SK-N-SH treated with all-trans-retinoic acid at 6 μM for 48 hours (cell line): Measurements from ENCODE around the gene DPM1.

Experiments
- ATAC-seq: fragments of 200-7000 bp; cut with Tn5 transposase; 3 replicates; pipeline ENCODE4 v1.9.1; 2020; ENCODE audit warnings: mild to moderate bottlenecking, moderate library complexity
- CREB5 ChIP-seq: fragments of 250-450 bp; sonication (Bioruptor Pico); IDR thresholded peaks from 2 replicates; pipeline ENCODE4 v1.5.1; 2020; ENCODE audit warnings: low read depth, mild to moderate bottlenecking, moderate library complexity
- CSDC2 ChIP-seq: fragments of 250-450 bp; sonication (Bioruptor Pico); IDR thresholded peaks from 2 replicates; pipeline ENCODE4 v1.5.0; 2020; ENCODE audit warnings: mild to moderate bottlenecking, moderate library complexity
- CSRNP3 ChIP-seq: fragments of 250-450 bp; sonication (Bioruptor Pico); IDR thresholded peaks from 2 replicates; pipeline ENCODE4 v1.5.1; 2021; ENCODE audit warnings: mild to moderate bottlenecking, moderate library complexity
- GLIS3 ChIP-seq: fragments of 250-450 bp; sonication (Bioruptor Pico); IDR thresholded peaks from 2 replicates; pipeline ENCODE4 v1.5.0; 2020; ENCODE audit warnings: mild to moderate bottlenecking, moderate library complexity
- PATZ1 ChIP-seq: fragments of 250-450 bp; sonication (Bioruptor Pico); IDR thresholded peaks from 2 replicates; pipeline ENCODE4 v1.8.0; 2020; ENCODE audit warnings: mild to moderate bottlenecking, moderate library complexity, borderline replicate concordance
- POU6F1 ChIP-seq: fragments of 250-450 bp; sonication (Bioruptor Pico); IDR thresholded peaks from 2 replicates; pipeline ENCODE4 v1.8.0; 2021; ENCODE audit warnings: low read depth, mild to moderate bottlenecking, moderate library complexity, borderline replicate concordance
- RARB ChIP-seq: fragments of 250-450 bp; sonication (Bioruptor Pico); IDR thresholded peaks from 2 replicates; pipeline ENCODE4 v1.8.0; 2021; ENCODE audit warnings: mild to moderate bottlenecking, moderate library complexity
- TCF4 ChIP-seq: fragments of 250-450 bp; sonication (Bioruptor Pico); IDR thresholded peaks from 2 replicates; pipeline ENCODE4 v1.8.0; 2021; ENCODE audit warnings: mild to moderate bottlenecking, moderate library complexity, borderline replicate concordance
- TSHZ2 ChIP-seq: fragments of 250-450 bp; sonication (Bioruptor Pico); IDR thresholded peaks from 2 replicates; pipeline ENCODE4 v1.5.0; 2020; ENCODE audit warnings: mild to moderate bottlenecking, moderate library complexity
- ZC3H10 ChIP-seq: fragments of 250-450 bp; sonication (Bioruptor Pico); IDR thresholded peaks from 2 replicates; pipeline ENCODE4 v1.5.1; 2021; ENCODE audit warnings: mild to moderate bottlenecking, moderate library complexity
- ZFP3 ChIP-seq: fragments of 250-450 bp; sonication (Bioruptor Pico); IDR thresholded peaks from 2 replicates; pipeline ENCODE4 v1.5.0; 2020; ENCODE audit warnings: mild to moderate bottlenecking, moderate library complexity
- ZNF565 ChIP-seq: fragments of 450-650 bp; formaldehyde crosslinking; conservative IDR thresholded peaks from 2 replicates; pipeline ENCODE4 v1.5.0; 2020; ENCODE audit warnings: low read depth, mild to moderate bottlenecking, moderate library complexity
- ZNF8 ChIP-seq: fragments of 450-650 bp; formaldehyde crosslinking; IDR thresholded peaks from 2 replicates; pipeline ENCODE4 v1.5.0; 2020; ENCODE audit warnings: mild to moderate bottlenecking, moderate library complexity

DPM1 gene

GRCh38 chr20:50915424-50915823 is 42.9 kb downstream of the DPM1 start:
- ATAC-seq: peak; percentile 45
- TF ChIP-seq ZFP3 (CRISPR knock-in tag) (no peak), CREB5 (no peak), PATZ1 (no peak), RARB (CRISPR knock-in tag) (no peak), ZNF8 (CRISPR knock-in tag) (no peak), GLIS3 (CRISPR knock-in tag) (no peak), TSHZ2 (no peak), CSRNP3 (no peak), TCF4 (CRISPR knock-in tag) (no peak), POU6F1 (CRISPR knock-in tag) (no peak), CSDC2 (CRISPR knock-in tag) (no peak), ZC3H10 (CRISPR knock-in tag) (no peak)

GRCh38 chr20:50913690-50914375 is 44.5 kb downstream of the DPM1 start:
- peak; percentile 76 for ATAC-seq
- no peak for TF ChIP-seq POU6F1 (CRISPR knock-in tag)
- TF ChIP-seq ZNF565: no peak
- no peak for TF ChIP-seq CREB5
- TF ChIP-seq TSHZ2: no peak
- TF ChIP-seq, all 23 proteins: peak for 0
